ENCODE measurements around the gene KRTAP4-2.

DNA sequence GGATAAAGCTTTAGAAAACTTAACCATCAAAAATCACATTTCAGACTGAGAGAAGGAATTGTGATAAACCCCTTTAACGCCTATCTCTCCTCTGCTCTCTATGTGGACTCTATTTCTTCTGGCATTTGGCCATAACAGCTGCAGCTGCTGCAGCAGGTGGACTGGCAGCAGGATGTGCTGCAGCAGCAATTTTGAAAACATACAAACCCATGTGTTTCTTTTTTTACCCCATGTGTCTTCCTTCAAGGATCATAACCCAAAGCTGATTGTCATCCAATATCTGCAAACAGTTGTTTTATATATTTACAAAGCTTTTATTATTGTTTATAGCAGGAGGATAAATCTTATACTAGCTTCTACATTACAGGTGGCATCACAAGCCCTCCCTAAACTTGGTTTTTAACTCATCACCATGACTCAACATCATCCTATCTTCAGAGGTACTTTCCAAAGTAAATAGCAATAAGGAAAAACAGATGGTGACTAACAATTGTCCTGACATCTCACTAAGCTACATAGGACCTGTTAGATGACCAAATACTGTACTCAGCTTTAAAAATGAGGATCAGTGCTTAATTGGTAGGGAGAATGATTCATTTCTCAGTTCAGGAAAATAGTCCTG is 33.9 kb upstream of the KRTAP4-2 start:
- TF ChIP-seq, protein P1, sequence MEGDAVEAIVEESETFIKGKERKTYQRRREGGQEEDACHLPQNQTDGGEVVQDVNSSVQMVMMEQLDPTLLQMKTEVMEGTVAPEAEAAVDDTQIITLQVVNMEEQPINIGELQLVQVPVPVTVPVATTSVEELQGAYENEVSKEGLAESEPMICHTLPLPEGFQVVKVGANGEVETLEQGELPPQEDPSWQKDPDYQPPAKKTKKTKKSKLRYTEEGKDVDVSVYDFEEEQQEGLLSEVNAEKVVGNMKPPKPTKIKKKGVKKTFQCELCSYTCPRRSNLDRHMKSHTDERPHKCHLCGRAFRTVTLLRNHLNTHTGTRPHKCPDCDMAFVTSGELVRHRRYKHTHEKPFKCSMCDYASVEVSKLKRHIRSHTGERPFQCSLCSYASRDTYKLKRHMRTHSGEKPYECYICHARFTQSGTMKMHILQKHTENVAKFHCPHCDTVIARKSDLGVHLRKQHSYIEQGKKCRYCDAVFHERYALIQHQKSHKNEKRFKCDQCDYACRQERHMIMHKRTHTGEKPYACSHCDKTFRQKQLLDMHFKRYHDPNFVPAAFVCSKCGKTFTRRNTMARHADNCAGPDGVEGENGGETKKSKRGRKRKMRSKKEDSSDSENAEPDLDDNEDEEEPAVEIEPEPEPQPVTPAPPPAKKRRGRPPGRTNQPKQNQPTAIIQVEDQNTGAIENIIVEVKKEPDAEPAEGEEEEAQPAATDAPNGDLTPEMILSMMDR (IDR thresholded peaks at IDR 0.05; ENCODE audit: insufficient read depth, low read length, poor library complexity, severe bottlenecking) = no peak
- TF ChIP-seq EZH2phosphoT487 (conservative IDR thresholded peaks at IDR 0.05; ENCODE audit: low read length) = no peak
